Neural progenitor cell (in vitro differentiated cells): ENCODE results near the gene LRBA. TPM values are rescaled to one million over a fixed set of nuclear protein-coding genes. Genes with fewer than 3 reads are reported as not detected.
A peak's percentile ranks its signal among the peaks of the same experiment; 100 is the strongest.

Experiments used
- DNase-seq: peaks from one replicate; pipeline ENCODE4 v3.0.0-alpha.2; 2016; ENCODE audit warnings: low spot score
- H2AFZ ChIP-seq: fragments of 200-600 bp; sonication (generic); replicated peaks from 2 replicates; pipeline ENCODE4 v1.6.1; 2016; ENCODE audit warnings: antibody characterized with exemption
- H3F3A ChIP-seq: fragments of 200-600 bp; sonication (generic); 2 replicates; pipeline ENCODE4 v1.6.1; 2016; ENCODE audit warnings: antibody characterized with exemption, low read depth
- H3K27ac ChIP-seq: fragments of 200-600 bp; sonication (generic); 2 replicates; pipeline ENCODE4 v1.5.1; 2016; ENCODE audit warnings: mild to moderate bottlenecking
- H3K27me3 ChIP-seq: fragments of 200-600 bp; sonication (generic); 2 replicates; pipeline ENCODE4 v1.6.1; 2016; ENCODE audit warnings: mild to moderate bottlenecking, moderate library complexity
- H3K36me3 ChIP-seq: fragments of 200-600 bp; sonication (generic); 2 replicates; pipeline ENCODE4 v1.5.1; 2016
- H3K4me1 ChIP-seq: fragments of 200-600 bp; sonication (generic); 2 replicates; pipeline ENCODE4 v1.6.1; 2016; ENCODE audit warnings: mixed run types
- H3K4me2 ChIP-seq: fragments of 200-600 bp; sonication (generic); 2 replicates; pipeline ENCODE4 v1.6.1; 2016
- H3K4me3 ChIP-seq: fragments of 200-600 bp; sonication (generic); 2 replicates; pipeline ENCODE4 v1.5.1; 2016
- H3K79me2 ChIP-seq: fragments of 200-600 bp; sonication (generic); 2 replicates; pipeline ENCODE4 v1.6.1; 2016; ENCODE audit warnings: low read depth
- H3K9ac ChIP-seq: fragments of 200-600 bp; sonication (generic); 2 replicates; pipeline ENCODE4 v1.6.1; 2016
- H3K9me3 ChIP-seq: fragments of 200-600 bp; sonication (generic); 2 replicates; pipeline ENCODE4 v1.5.1; 2016; ENCODE audit warnings: low read depth
- H4K20me1 ChIP-seq: fragments of 200-600 bp; sonication (generic); 2 replicates; pipeline ENCODE4 v1.6.1; 2016; ENCODE audit warnings: low read depth
- H3K27ac Mint-ChIP-seq: 3 replicates; pipeline ENCODE4 v1.8.0; 2021; ENCODE audit warnings: mixed read lengths
- H3K27me3 Mint-ChIP-seq: 2 replicates; pipeline ENCODE4 v1.8.0; 2022; ENCODE audit warnings: low read depth, mild to moderate bottlenecking, inconsistent platforms, moderate library complexity, mixed read lengths; ENCODE audit not compliant: insufficient read depth
- H3K36me3 Mint-ChIP-seq: 3 replicates; pipeline ENCODE4 v1.8.0; 2021; ENCODE audit warnings: mixed read lengths
- H3K4me1 Mint-ChIP-seq: 3 replicates; pipeline ENCODE4 v1.8.0; 2021; ENCODE audit warnings: mixed read lengths
- H3K4me3 Mint-ChIP-seq: 3 replicates; pipeline ENCODE4 v1.8.0; 2021; ENCODE audit warnings: mild to moderate bottlenecking, moderate library complexity, mixed read lengths
- H3K9me3 Mint-ChIP-seq: 3 replicates; pipeline ENCODE4 v1.8.0; 2020; ENCODE audit warnings: mixed read lengths
- CTCF ChIP-seq: fragments of 200-600 bp; sonication (generic); IDR thresholded peaks from 2 replicates; pipeline ENCODE4 v1.5.1; 2017; ENCODE audit warnings: antibody characterized with exemption, mild to moderate bottlenecking
- EZH2 ChIP-seq: fragments of 200-600 bp; sonication (generic); IDR thresholded peaks from 2 replicates; pipeline ENCODE4 v1.6.1; 2017; ENCODE audit warnings: antibody characterized with exemption, mild to moderate bottlenecking, moderate library complexity
- EZH2phosphoT487 ChIP-seq: fragments of 200-600 bp; sonication (generic); IDR thresholded peaks from 2 replicates; pipeline ENCODE4 v1.6.1; 2017; ENCODE audit warnings: antibody characterized with exemption
- total RNA-seq: library from RNA; depleted of rRNA; stranded (reverse); fragments of >200 nt; gene quantifications from 2 replicates; pipeline ENCODE4 v1.2.3, GENCODE V29; 2015; ENCODE audit warnings: low replicate concordance

LRBA gene
- total RNA-seq, 1 donor from 2014 or later: 111 TPM

GRCh38 chr4:150518559-150518958, 496.5 kb downstream of the LRBA start:
- no peak overlapping the region for H2AFZ ChIP-seq
- no peaks in the 10 kb centered on the region for H3K27me3 ChIP-seq
- H3K4me3 ChIP-seq: no peak overlapping the region
- no peak overlapping the region for H3K27ac ChIP-seq
- no peaks in the 10 kb centered on the region for H3F3A ChIP-seq
- H3K79me2 ChIP-seq: no peaks in the 10 kb centered on the region
- H4K20me1 ChIP-seq: no peaks in the 10 kb centered on the region
- Mint-ChIP-seq H3K27ac (no peak overlapping the region), H3K4me1 (peaks cover 9% of the 10 kb centered on the region), H3K9me3 (no peaks in the 10 kb centered on the region), H3K27me3 (no peaks in the 10 kb centered on the region), H3K4me3 (no peak overlapping the region), H3K36me3 (peaks cover 5% of the 10 kb centered on the region)
- H3K9me3 ChIP-seq: no peaks in the 10 kb centered on the region
- TF ChIP-seq CTCF: no peak
- TF ChIP-seq EZH2phosphoT487: no peak
- TF ChIP-seq EZH2: no peak
- no peak for DNase-seq
- peaks cover 8% of the 10 kb centered on the region for H3K4me1 ChIP-seq
- no peaks in the 10 kb centered on the region for H3K36me3 ChIP-seq
- H3K4me2 ChIP-seq: no peak overlapping the region
- H3K9ac ChIP-seq: no peak overlapping the region

DNA sequence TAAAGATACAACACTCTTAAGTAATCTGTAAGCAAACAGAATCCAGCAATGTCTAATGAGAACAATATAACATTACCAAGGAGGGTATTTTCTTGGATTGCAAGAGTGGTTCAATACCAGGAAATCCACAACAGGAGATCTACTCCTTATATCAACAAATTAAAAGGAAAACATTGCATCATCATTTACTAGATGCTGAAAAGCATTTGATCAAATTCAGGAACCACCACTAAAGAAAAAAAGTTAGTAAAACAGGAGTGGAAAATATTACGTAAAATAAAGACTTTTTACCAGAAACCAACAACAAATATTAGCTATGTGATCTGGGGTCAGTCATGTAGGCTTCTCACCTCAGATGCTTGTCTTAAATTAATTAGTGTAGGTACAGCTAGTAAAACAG, 499.9 kb downstream of the LRBA start:
- H3K4me1 Mint-ChIP-seq: peaks cover 15% of the 10 kb centered on the region
- Histone ChIP-seq H4K20me1 (no peaks in the 10 kb centered on the region), H3F3A (no peaks in the 10 kb centered on the region), H3K36me3 (no peaks in the 10 kb centered on the region), H3K4me1 (peaks cover 13% of the 10 kb centered on the region), H3K4me2 (no peak overlapping the region), H3K27me3 (no peaks in the 10 kb centered on the region), H3K79me2 (no peaks in the 10 kb centered on the region), H3K4me3 (no peak overlapping the region), H3K27ac (no peak overlapping the region), H2AFZ (no peak overlapping the region), H3K9ac (no peak overlapping the region), H3K9me3 (no peaks in the 10 kb centered on the region)
- no peaks in the 10 kb centered on the region for H3K27me3 Mint-ChIP-seq
- DNase-seq: no peak
- H3K4me3 Mint-ChIP-seq: no peak overlapping the region
- no peaks in the 10 kb centered on the region for H3K9me3 Mint-ChIP-seq
- no peak overlapping the region for H3K27ac Mint-ChIP-seq
- TF ChIP-seq EZH2phosphoT487 (no peak), EZH2 (no peak), CTCF (no peak)
- peaks cover 2% of the 10 kb centered on the region for H3K36me3 Mint-ChIP-seq

GRCh38 chr4:150514709-150515108, 500.4 kb downstream of the LRBA start:
- Mint-ChIP-seq H3K4me1 (peaks cover 16% of the 10 kb centered on the region), H3K27ac (no peak overlapping the region), H3K36me3 (peaks cover 2% of the 10 kb centered on the region), H3K27me3 (no peaks in the 10 kb centered on the region), H3K9me3 (no peaks in the 10 kb centered on the region), H3K4me3 (no peak overlapping the region)
- no peaks in the 10 kb centered on the region for H3K27me3 ChIP-seq
- H3K36me3 ChIP-seq: no peaks in the 10 kb centered on the region
- no peak overlapping the region for H2AFZ ChIP-seq
- peak overlapping the region; percentile 27 for H3K27ac ChIP-seq
- H3K4me1 ChIP-seq: peaks cover 14% of the 10 kb centered on the region
- no peaks in the 10 kb centered on the region for H3K79me2 ChIP-seq
- H3K4me3 ChIP-seq: no peak overlapping the region
- TF ChIP-seq EZH2 (no peak), EZH2phosphoT487 (no peak), CTCF (no peak)
- H3K9ac ChIP-seq: no peak overlapping the region
- no peak for DNase-seq
- no peaks in the 10 kb centered on the region for H4K20me1 ChIP-seq
- no peak overlapping the region for H3K4me2 ChIP-seq
- no peaks in the 10 kb centered on the region for H3K9me3 ChIP-seq
- H3F3A ChIP-seq: no peaks in the 10 kb centered on the region
